Stimulated activated CD4-positive, alpha-beta T cell treated with anti-CD3 and anti-CD28 coated beads, Interleukin-2, amount 100 ng/mL, for 4 hours (primary cell): ENCODE data around the gene FIBP.

Source experiments
- DNase-seq: peaks from one replicate; pipeline ENCODE4 v3.0.0-alpha.2; 2020; ENCODE audit warnings: low read depth

The FIBP gene

DNA sequence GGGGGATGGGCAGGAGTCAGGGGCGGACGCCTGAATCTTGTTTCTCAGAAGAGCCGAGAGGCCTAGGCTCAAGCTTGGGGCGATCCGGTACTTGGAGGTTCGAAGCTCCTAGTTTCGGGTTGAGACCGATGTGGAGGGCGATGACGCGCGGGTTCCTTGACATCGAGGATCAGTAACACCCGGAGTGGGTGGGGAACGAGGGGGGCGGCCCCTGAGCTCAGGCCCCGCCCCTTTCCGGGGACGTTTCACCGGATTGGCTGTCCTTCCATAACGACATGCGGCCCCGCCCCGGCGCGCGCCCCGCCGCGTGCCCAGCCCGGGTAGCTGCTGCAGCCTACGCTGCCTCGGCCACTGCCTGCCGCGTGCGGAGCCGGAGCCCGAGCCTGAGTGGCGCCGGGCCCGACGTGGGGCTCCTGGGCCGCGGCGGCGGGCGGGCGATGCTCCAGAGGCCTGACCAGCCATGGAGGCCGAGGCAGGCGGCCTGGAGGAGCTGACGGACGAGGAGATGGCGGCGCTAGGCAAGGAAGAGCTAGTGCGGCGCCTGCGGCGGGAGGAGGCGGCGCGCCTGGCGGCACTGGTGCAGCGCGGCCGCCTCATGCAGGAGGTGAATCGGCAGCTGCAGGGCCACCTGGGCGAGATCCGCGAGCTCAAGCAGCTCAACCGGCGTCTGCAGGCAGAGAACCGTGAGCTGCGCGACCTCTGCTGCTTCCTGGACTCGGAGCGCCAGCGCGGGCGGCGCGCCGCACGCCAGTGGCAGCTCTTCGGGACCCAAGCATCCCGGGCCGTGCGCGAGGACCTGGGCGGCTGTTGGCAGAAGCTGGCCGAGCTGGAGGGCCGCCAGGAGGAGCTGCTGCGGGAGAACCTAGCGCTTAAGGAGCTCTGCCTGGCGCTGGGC lies 2.3 kb upstream of the FIBP start, which contains the start of gene CCDC85B:
TSS of gene CCDC85B (plus strand) at position 350 of the 895 bp plus-strand sequence. CDS start at position 461, 111 bp downstream.
- peak; percentile 99 for DNase-seq

DNA sequence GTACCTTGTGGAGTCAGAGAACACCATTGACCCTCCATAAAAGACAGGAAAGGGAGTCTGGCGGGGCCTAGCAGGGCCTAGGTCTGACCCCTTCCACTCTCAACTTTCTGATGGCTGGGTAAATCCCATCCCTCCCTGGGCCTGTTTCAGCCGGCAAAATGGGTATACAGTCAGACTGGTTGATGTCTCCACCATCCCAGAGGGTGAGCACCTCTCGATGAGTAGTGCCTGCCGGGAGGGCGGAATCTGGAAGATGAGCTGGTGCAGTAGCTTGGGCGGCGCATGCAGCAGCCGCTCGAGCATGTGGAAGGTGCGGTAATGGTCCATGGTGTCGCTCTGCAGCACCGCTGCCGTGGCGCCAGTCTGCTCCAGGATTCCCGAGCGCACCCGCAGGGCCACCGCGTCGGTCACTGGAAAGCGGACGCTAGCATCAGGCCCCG lies 528 bp downstream of the FIBP start:
- DNase-seq, result peak; percentile 13

DNA sequence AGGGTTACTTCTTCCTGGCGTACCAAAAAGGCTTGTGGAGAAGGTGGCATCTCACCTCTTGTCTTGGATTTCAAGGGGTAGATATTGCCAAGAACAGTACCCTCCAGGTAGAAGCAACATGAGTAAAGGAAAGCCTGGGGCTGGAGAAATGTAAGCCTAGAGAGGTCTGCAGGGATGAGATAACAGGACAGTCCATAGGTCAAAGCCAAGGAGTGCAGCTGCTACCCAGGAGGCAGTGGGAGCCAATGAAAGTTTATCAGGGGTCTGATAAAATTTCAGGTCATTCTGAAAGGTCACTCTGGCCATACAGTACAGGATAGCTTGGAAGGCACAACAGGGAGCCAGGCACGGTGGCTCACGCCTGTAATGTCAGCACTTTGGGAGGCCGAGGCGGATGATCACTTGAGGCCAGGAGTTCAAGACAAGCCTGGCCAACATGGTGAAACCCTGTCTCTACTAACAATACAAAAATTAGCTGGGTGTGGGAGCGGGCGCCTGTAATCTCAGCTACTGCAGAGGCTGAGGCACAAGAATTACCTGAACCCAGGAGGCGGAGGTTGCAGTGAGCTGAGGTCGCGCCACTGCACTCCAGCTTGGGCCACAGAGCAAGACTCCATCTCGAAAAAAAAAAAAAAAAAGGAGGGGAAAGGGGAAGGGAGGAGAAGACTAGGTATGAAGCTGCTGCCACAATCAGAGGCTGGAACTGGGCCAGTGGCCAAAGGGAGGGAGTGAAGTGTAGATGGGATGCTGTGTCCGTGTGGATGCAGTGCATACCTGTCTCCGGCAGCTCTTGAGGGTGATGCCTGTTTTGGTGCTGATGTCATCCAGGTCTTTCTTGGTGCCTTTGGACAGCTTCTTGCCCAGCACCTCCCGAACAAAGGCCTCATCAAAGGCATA lies 1.2 kb downstream of the FIBP start:
- DNase-seq, result no peak

DNA sequence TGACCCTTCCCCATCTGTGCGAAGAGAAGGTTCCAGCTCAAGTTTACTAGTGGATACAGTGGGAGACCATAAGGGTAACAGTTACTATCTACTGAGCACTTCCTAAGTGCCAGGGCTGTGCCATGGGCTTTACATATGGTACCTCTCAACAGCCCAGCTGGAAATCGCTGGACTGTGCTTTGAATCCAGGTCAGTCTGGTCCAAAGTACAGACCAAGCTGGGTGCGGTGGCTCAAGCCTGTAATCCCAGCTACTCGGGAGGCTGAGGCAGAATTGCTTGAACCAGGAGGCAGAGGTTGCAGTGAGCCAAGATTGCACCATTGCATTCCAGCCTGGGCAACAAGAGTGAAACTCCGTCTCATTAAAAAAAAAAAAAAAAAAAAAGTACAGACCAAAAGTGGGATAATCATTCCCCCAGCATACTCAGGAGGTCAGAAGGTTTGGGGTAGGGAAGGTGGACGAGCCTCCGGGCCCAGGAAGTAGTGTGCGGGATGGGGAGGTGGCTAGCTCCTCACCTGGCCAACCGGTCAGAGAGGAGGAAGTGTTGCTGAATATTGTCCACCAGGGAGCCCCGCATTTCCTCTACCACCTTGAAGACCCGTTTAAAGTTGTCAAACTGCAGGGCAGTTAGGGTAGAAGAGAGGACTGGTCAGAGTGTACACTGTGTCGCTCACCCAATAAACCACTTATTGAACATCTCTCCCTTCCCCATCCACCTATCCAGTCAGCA lies 2.3 kb downstream of the FIBP start:
- DNase-seq, result no peak

DNA sequence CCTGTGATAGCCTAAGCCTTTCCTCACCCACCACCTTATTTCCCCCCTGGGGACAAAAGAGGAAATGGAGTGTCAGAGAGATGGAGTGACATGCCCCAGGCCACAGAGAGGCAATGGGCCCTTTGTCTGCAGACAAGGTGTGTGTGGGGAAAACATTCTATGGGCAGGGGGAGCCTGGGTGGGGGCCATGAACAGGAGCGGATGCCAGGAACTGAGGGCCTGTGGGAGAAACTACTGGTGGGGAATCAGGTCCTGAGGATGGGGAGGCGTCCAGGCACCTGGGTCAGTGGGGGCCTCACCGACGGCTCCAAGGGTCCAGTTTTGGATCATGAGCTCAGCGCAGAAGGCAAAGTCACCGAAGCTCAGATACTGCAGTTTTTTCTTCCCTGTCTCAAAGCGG lies 3.0 kb downstream of the FIBP start:
- DNase-seq, result no peak

DNA sequence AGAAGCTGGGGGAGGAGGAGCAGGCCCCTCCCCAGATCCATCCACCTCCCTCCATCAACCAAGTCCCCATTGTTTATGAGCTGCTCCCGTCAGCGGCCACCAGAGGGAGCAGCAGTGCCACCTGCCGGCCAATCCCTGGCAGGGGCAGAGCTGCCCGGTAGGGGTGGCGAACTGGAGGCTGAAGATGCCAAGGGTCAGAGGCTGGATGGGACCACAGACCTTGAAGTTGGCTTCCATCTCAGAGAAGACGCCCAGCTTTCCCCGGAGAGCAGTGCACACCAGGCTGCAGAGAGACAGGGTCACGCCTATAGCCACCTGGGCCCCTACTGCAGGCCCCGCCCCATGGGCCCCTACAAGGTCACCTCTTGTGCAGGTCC lies 3.6 kb downstream of the FIBP start:
- DNase-seq, result peak; percentile 69

DNA sequence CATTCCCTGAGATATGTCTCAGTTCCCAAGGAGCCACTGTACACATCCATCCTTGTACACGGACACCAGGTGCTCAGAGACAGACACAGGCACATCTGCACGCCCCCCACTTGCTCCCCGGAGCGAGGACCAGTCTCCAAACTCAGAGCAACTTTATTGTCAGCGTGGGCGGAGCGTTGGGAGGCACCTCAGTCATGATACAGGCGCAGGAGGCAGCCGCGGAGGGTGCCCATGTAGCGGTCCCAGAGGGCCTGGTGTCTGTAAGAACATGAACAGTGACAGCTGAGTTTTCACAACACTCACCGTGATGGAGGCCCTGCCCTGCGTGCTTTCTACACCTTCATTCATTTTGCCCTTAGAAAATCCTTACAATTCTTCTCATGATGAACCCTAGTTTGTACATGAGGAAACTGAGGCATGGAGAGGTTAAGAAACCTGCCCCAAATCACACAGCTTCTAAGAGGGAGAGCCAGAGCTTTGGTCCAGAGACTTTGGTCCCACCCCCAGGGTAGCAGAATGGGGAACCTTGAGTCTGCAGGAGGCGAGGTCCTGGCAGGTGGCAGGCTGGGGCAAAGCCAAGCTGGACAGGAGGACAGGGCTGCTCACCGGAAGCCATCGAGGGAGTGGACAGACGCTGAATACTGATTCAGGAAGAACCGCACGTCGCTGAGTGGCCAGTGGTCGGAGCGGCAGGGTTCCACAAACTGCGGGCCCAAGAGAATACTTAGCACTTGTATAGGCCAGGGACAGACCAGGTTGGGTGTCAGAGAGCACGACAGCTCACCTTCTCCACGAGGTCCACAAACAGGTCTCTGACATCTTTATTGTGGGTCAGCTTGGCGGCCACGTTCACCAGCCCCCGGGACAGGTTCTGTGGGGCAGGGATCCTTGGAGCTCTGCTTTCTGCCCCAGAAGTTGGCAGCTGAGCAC lies 4.2 kb downstream of the FIBP start:
- DNase-seq, result no peak

DNA sequence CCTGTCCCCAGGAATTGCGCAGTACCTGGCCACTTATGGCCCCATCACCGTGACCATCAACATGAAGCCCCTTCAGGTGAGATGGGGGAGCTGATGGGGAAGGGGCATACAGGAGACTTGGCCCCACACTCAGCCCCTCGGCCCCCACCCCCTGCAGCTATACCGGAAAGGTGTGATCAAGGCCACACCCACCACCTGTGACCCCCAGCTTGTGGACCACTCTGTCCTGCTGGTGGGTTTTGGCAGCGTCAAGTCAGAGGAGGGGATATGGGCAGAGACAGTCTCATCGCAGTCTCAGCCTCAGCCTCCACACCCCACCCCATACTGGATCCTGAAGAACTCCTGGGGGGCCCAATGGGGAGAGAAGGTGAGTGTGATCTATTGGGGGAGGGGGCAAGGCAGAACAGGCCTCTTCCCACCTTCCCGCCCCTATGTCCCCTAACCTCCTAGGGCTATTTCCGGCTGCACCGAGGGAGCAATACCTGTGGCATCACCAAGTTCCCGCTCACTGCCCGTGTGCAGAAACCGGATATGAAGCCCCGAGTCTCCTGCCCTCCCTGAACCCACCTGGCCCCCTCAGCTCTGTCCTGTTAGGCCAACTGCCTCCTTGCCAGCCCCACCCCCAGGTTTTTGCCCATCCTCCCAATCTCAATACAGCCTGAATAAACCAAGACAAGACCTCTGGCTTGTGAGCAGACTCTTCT lies 5.1 kb downstream of the FIBP start:
- DNase-seq, result no peak

DNA sequence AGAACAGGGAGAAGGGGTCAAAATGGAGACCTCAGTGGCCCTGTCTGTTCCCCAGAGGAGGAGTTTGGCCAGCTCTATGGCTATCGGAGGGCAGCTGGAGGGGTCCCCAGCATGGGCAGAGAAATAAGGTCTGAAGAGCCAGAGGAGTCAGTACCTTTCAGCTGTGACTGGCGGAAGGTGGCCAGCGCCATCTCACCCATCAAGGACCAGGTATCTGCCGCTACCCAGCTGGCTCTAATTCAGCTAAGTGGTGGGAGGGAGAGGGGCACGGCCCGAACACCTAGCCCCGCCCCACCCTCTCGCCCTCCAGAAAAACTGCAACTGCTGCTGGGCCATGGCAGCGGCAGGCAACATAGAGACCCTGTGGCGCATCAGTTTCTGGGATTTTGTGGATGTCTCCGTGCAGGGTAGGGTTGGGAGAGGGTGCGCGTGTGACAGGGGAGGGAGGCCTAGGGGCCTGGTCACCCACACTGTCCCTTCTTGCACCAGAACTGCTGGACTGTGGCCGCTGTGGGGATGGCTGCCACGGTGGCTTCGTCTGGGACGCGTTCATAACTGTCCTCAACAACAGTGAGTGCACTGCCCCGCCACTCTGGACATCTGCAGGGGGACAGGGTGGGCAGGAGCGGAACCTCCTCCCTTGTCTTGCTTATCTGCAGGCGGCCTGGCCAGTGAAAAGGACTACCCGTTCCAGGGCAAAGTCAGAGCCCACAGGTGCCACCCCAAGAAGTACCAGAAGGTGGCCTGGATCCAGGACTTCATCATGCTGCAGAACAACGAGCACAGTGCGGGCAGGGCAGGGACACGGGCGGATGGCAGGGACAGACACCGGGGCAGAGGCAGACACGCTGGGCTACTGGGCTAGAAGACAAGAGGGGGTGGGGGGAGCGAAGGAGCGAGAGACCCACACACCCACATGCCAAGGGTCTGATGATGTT lies 5.9 kb downstream of the FIBP start:
- no peak for DNase-seq

DNA sequence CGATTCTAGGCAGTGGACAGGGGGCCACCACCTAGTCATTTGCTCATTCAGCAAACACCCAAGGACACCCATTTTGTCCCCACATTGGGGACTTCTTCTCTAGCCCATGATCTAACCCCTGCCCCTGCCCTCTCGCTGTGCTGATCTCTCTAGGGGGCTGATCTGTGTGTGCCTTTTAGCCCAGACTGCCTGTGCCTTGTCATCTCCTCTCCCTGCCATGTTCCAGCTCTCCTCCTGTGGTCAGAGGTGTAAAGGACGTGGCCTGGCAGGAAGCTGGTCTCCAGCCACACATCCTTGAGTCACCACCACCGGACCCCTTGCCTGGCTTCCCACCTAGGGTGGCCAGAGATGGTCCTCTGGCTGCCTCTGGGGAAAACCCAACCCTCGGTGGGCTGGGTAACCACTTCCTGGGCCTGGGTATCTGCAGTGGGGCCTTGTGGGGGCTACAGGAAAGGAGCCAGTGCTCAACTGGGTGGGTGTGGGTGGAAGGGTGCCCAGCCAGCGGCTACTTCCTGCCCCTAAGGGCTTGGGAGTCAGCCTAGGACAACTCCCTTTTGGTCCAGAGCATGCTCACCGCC lies 7.3 kb downstream of the FIBP start:
- DNase-seq, result no peak

DNA sequence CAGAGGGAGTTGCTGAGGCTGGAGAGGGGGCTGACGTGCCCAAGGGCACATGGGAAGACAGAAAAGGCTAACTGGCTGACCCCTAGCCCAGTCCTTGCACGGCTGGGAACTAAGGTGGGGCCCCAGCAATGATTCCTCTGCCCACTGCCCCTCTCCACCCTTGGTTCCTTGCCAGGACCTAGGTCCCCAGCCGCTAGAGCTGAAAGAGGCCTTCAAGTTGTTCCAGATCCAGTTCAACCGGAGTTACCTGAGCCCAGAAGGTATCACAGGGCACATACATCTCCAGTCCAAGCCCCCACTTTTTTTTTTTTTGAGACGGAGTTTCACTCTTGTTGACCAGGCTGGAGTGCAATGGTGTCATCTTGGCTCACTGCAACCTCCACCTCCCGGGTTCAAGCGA lies 8.2 kb downstream of the FIBP start:
- no peak for DNase-seq

DNA sequence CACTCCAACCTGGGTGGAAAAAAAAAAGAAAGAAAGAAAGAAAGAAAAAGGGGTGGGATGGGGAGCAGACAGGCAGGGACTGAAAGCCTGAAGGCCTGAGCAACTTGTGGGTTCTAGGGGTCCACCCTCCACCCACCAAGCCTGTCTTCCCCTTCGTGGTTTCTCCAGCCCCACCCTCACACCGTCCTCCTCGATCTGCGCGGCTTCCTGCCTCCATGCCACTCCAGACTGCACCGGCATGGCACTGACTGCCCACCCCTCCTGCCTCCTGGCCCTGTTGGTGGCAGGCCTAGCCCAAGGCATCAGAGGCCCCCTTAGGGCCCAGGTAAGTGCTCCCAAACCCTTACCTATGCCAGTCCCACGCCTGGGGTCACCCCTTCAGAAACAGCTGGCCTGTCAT lies 8.7 kb downstream of the FIBP start, which contains the start of gene CTSW:
TSS of gene CTSW (plus strand) at position 221 of the 400 bp plus-strand sequence. CDS start at position 239, 18 bp downstream.
- DNase-seq, result no peak

DNA sequence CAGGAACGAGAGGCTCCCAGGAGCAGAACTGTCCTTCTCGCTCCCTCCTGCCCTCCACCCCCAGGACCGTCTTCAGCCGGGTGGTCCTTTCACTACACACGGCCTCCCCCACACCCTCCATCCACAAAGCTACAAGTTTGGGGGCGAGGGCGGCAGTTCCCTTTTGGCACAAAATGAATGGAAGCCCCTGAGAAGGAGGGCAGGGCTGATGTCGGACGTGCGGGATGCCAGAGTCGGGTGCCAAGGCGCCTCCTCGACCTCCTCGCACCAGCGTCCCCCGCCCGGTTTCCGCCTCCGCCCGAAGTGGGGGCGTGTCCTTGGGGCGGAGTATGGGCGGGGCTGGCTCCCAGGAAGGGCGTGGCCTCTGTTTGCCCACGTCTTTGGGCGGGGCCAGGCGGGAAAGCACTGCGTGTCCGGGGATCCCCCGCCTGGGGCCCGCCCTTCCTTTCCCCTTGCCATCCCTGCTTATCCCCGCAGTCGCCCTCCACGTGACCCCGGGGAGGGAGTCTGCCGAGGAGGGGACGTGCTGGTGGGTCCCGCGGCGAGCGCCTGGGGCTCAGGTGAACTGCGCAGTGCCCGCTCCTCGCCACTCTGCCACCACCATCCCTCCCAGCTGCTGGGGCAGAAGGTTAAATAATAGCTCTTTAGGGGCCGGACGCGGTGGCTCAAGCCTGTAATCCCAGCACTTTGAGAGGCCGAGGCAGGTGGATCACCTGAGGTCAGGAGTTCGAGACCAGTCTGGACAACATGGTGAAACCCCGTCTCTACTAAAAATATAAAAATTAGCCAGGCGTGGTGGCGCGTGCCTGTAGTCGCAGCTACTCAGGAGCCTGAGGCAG lies 14.7 kb downstream of the FIBP start:
- peak; percentile 93 for DNase-seq

DNA sequence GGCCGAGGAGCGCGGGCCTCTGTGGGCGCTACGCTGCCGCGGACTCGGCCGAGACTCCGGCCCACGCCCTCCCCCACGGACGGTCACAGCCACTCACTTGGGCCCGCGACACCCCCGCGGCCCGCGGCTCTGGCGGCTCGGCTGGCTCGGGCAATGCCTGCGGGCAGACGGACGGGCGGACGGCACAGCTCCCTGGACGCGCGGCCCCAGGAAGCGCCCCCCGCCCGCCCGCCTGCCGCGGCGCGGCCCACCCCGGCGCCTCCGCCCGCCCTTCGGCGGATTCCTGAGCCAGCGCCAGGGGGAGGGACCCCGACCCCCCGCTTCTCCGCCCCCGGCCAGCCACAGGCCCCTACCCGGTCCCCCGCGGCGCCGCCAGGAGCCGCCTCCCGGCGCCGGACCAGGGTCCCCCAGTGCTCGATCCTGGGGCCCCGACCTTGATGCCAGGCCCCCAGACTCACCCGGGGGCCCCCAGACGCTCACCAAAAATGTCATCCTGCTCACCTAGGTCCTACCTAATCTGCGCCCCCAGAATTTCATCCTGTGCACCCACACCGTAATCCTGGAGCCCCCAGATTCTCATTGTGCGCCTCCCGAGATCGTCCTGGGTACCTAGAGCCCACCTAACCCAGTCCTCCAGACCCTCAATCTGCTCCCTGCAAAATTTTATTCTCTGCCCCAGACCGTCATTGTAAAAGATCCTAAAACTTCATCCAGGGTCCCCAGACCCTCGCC lies 15.5 kb downstream of the FIBP start, which contains the start of gene EFEMP2:
TSS of gene EFEMP2 (minus strand) at position 215 of the 732 bp plus-strand sequence. CDS start 446 bp downstream, outside the sequence.
- DNase-seq, result no peak

DNA sequence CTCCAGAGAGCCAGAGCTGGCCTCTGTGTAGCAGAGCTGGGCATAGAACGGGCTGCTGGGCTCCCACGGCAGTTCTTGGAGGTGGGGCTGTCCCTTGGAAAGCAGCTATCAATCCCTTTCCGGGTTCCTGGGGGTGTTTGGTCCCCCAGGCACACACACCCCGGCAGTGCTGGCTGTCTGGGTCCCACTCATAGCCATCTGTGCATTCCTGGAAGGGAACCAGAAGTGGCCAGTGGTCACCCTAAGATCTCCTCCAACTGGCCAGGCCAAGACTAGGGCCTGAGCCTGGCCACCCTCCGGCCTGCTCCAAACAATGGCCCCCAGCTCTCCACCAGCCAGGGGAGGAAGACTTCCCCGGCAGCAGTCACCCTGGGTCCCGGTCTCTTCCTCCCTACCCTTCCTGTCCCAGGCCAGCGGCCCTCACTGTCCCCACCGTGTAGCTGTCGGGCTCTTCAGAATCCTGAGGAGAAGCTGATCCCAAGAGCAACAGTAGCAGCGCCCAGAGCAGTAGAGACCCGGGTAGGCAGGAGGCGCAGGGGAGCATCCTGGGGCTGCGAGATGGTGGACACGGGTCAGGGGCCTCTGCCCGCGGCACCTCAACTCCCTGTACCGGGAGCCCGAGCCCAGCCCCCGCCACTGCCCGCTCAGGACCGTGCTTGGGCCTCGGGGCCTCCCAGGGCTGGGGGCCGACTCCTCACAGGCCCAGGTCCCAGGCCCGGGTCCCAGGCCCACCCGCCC lies 16.3 kb downstream of the FIBP start:
- no peak for DNase-seq
